ENCODE results near the gene JPH4.

Gene JPH4

GRCh38 chr14:23530375-23531055 is 48.1 kb downstream of the JPH4 start:
- no peak for DNase-seq (ENCODE audit: low read depth in 3 of 3)

GRCh38 chr14:23529016-23529415 is 49.6 kb downstream of the JPH4 start:
- no peak for DNase-seq (ENCODE audit: low read depth in 3 of 3)

GRCh38 chr14:23528555-23528954 is 50.0 kb downstream of the JPH4 start:
- DNase-seq (ENCODE audit: low read depth in 3 of 3): no peak

GRCh38 chr14:23525611-23526010 is 53.0 kb downstream of the JPH4 start:
- no peak for DNase-seq (ENCODE audit: low read depth in 3 of 3)

- no peak for DNase-seq (ENCODE audit: low read depth in 3 of 3)
These were observed 53.6 kb downstream of the JPH4 start for GRCh38 chr14:23524954-23525353.

GRCh38 chr14:23523229-23524016 is 55.2 kb downstream of the JPH4 start:
- DNase-seq (ENCODE audit: low read depth in 3 of 3): no peak

- no peak for DNase-seq (ENCODE audit: low read depth in 3 of 3)
These were observed 55.9 kb downstream of the JPH4 start for GRCh38 chr14:23522643-23523198.

GRCh38 chr14:23521785-23522640 is 56.6 kb downstream of the JPH4 start:
- DNase-seq (ENCODE audit: low read depth in 3 of 3): no peak

GRCh38 chr14:23520899-23521533 is 57.6 kb downstream of the JPH4 start:
- no peak for DNase-seq (ENCODE audit: low read depth in 3 of 3)

GRCh38 chr14:23518709-23519108 is 59.9 kb downstream of the JPH4 start:
- DNase-seq (ENCODE audit: low read depth in 3 of 3): no peak
